HCT116 (cell line): ENCODE measurements around the gene TEX29. TPM values are rescaled to one million over a fixed set of nuclear protein-coding genes. Genes with fewer than 3 reads are reported as not detected.

Source experiments
- ATAC-seq: fragments of 200-7000 bp; cut with Tn5 transposase; 2 replicates; pipeline ENCODE4 v1.9.1; 2020; ENCODE audit warnings: mild to moderate bottlenecking, moderate library complexity
- BruUV-seq: library from RNA; stranded (reverse); fragments of 400-500 nt; replicated peaks from 2 replicates; lab custom pipeline; 2021; lab: Mats Ljungman, UMichigan
- CTCF ChIA-PET: fragments of 300-600 bp; sonication (Branson Sonifier 250); formaldehyde crosslinking; loops from one replicate; lab custom pipeline; 2021; ENCODE audit warnings: antibody characterized with exemption; lab: Charles Lee
- POLR2A ChIA-PET: fragments of 300-600, 350-600 bp; sonication (Branson Sonifier 250); formaldehyde crosslinking; loops from one replicate; lab custom pipeline; 2021; ENCODE audit warnings: antibody characterized with exemption; lab: Charles Lee
- RAD21 ChIA-PET, 2 experiments: fragments of 300-600 bp; sonication (Branson Sonifier 250); formaldehyde crosslinking; loops; one replicate each; lab custom pipeline; 2023; ENCODE audit warnings: low total read pairs in 2 of 2; ENCODE audit not compliant: uncharacterized antibody in 2 of 2, unreplicated experiment in 2 of 2, low non-redundant PET in 1 of 2; lab: Charles Lee
- DNase-seq: peaks from one replicate; pipeline ENCODE4 v3.0.0-alpha.2; 2010; ENCODE audit warnings: low read depth, low spot score
- H2AFZ ChIP-seq: fragments of 200-600 bp; shearing (Covaris generic), sonication (generic); 2 replicates; pipeline ENCODE4 v1.6.1; 2017; ENCODE audit warnings: low read depth, mixed run types, mixed read lengths, antibody characterized with exemption, low read length; ENCODE audit not compliant: poor library complexity, severe bottlenecking
- H3K27ac ChIP-seq: 2 replicates; pipeline ENCODE4 v1.5.1; 2012; ENCODE audit warnings: low read depth, low read length
- H3K27me3 ChIP-seq: fragments of 200-600 bp; sonication (generic); 2 replicates; pipeline ENCODE4 v1.6.1; 2016; ENCODE audit warnings: mixed run types, low read length, mixed read lengths; ENCODE audit not compliant: insufficient read depth
- H3K36me3 ChIP-seq, 2 experiments: fragments of 200-500 bp in 1 of 2; fragments of 200-600 bp in 1 of 2; sonication (Bioruptor generic) in 1 of 2; sonication (generic) in 1 of 2; 2 replicates each; pipeline versions ENCODE4 v1.5.1 to v1.6.1; 2014 to 2016; ENCODE audit warnings: low read length in 2 of 2, inconsistent platforms in 1 of 2, mixed read lengths in 1 of 2, mixed run types in 1 of 2; ENCODE audit not compliant: insufficient read depth in 2 of 2, control insufficient read depth in 1 of 2
- H3K4me1 ChIP-seq, 2 experiments: fragments of 200-600 bp in 1 of 2; sonication (generic) in 1 of 2; 2 replicates each; pipeline versions ENCODE4 v1.5.1 to v1.6.1; 2012 to 2017; ENCODE audit warnings: low read length in 2 of 2, inconsistent platforms in 1 of 2, mild to moderate bottlenecking in 1 of 2, mixed read lengths in 1 of 2, mixed run types in 1 of 2, moderate library complexity in 1 of 2; ENCODE audit not compliant: insufficient read depth in 2 of 2, control insufficient read depth in 1 of 2
- H3K4me2 ChIP-seq: fragments of 200-600 bp; sonication (generic); 2 replicates; pipeline ENCODE4 v1.6.1; 2017; ENCODE audit warnings: mixed run types, low read length, mixed read lengths
- H3K4me3 ChIP-seq, 2 experiments: fragments of 200-600 bp in 1 of 2; sonication (generic) in 1 of 2; replicated peaks in 1 of 2; 2 replicates each; pipeline ENCODE4 v1.5.1; 2011 to 2016; ENCODE audit warnings: low read length in 2 of 2, control low read depth in 1 of 2, low read depth in 1 of 2, mild to moderate bottlenecking in 1 of 2, mixed read lengths in 1 of 2, mixed run types in 1 of 2
- H3K79me2 ChIP-seq: fragments of 200-600 bp; sonication (generic); 2 replicates; pipeline ENCODE4 v1.6.1; 2017; ENCODE audit warnings: mild to moderate bottlenecking, mixed run types, low read length, moderate library complexity, mixed read lengths; ENCODE audit not compliant: insufficient read depth
- H3K9ac ChIP-seq: fragments of 200-600 bp; sonication (generic); 2 replicates; pipeline ENCODE4 v1.6.1; 2016; ENCODE audit warnings: low read length, mixed read lengths
- H3K9me2 ChIP-seq: fragments of 200-600 bp; sonication (generic), shearing (Covaris generic); 2 replicates; pipeline ENCODE4 v1.6.1; 2017; ENCODE audit warnings: mixed run types, mild to moderate bottlenecking, moderate library complexity; ENCODE audit not compliant: insufficient read depth
- H3K9me3 ChIP-seq, 2 experiments: fragments of 200-500 bp in 1 of 2; fragments of 200-600 bp in 1 of 2; sonication (Bioruptor generic) in 1 of 2; sonication (generic) in 1 of 2; 2 replicates each; pipeline ENCODE4 v1.6.1; 2014 to 2017; ENCODE audit warnings: low read length in 2 of 2, mixed read lengths in 2 of 2, inconsistent platforms in 1 of 2, low read depth in 1 of 2, mild to moderate bottlenecking in 1 of 2, mixed run types in 1 of 2, moderate library complexity in 1 of 2; ENCODE audit not compliant: control insufficient read depth in 1 of 2, insufficient read depth in 1 of 2
- H4K20me1 ChIP-seq: fragments of 200-600 bp; sonication (generic), shearing (Covaris generic); 2 replicates; pipeline ENCODE4 v1.6.1; 2017; ENCODE audit warnings: mixed run types, mild to moderate bottlenecking, moderate library complexity; ENCODE audit not compliant: insufficient read depth
- EGR1 ChIP-seq: IDR thresholded peaks from 2 replicates; pipeline ENCODE4 v1.6.1; 2012; ENCODE audit warnings: low read depth
- ELF1 ChIP-seq: IDR thresholded peaks from 2 replicates; pipeline ENCODE4 v1.6.1; 2012; ENCODE audit warnings: low read depth, borderline replicate concordance
- EZH2 ChIP-seq: fragments of 200-600 bp; sonication (generic); IDR thresholded peaks from 2 replicates; pipeline ENCODE4 v1.6.1; 2017; ENCODE audit warnings: antibody characterized with exemption, mixed run types
- EZH2phosphoT487 ChIP-seq: fragments of 200-600 bp; IDR thresholded peaks from 2 replicates; pipeline ENCODE4 v1.6.1; 2018; ENCODE audit warnings: antibody characterized with exemption, borderline replicate concordance
- JUND ChIP-seq: IDR thresholded peaks from 2 replicates; pipeline ENCODE4 v1.6.1; 2012
- SIN3A ChIP-seq: IDR thresholded peaks from 2 replicates; pipeline ENCODE4 v1.6.1; 2012; ENCODE audit warnings: low read depth
- ZFX ChIP-seq: fragments of 450-650 bp; IDR thresholded peaks from 2 replicates; pipeline ENCODE4 v1.6.1; 2017
- intact Hi-C: fragments of 100-400 bp; cut with micrococcal nuclease; formaldehyde crosslinking; loops from 2 replicates; pipeline ENCODE4 v1.10.0; 2022
- total RNA-seq: library from RNA; stranded (reverse); gene quantifications from one replicate; pipeline ENCODE4 v1.2.1, GENCODE V29; 2021; ENCODE audit not compliant: unreplicated experiment
- TF ChIP-seq, protein P1 (sequence below), 3 experiments: fragments of 200-600 bp in 1 of 3; sonication (generic) in 1 of 3; IDR thresholded peaks in 2 of 3; conservative IDR thresholded peaks in 1 of 3; 2 replicates each; pipeline ENCODE4 v1.5.1; 2012 to 2017; ENCODE audit warnings: low read depth in 2 of 3, low read length in 2 of 3, antibody characterized with exemption in 1 of 3, borderline replicate concordance in 1 of 3, control low read depth in 1 of 3, mild to moderate bottlenecking in 1 of 3, mixed read lengths in 1 of 3, mixed run types in 1 of 3, moderate library complexity in 1 of 3; ENCODE audit not compliant: insufficient read depth in 1 of 3
- TF ChIP-seq, protein P2 (sequence below): IDR thresholded peaks from 2 replicates; pipeline ENCODE4 v1.6.1; 2012
- TF ChIP-seq, protein P3 (sequence below): IDR thresholded peaks from 2 replicates; pipeline ENCODE4 v1.6.1; 2011; ENCODE audit warnings: mild to moderate bottlenecking, low read length, moderate library complexity; ENCODE audit not compliant: insufficient replicate concordance; ENCODE audit errors: extremely low read depth

The TEX29 gene
- total RNA-seq, 1 experiment from 2014 or later: not detected

DNA sequence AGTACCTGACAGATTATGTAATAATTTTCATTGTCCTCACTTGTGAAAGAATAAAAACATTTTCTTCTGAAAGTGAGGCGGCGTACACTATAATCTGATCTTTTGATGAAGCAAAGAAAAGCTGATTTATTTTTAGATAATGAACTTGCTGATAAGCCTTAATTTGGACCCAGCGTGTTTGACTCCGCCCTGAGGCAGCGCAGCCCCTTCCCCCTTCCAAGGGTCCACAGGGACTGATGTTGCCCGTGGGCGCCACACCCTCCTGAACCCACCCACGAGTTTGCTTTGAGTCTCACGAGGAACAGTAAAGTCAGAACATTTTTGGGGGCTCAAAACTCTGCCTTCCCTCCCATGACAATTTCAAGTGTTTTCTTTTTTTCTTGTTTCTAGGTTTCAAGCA lies 40.0 kb downstream of the TEX29 start:
- Histone ChIP-seq H3K4me1 (no peaks in the 10 kb centered on the region), H3K79me2 (no peaks in the 10 kb centered on the region), H3K9me2 (no peaks in the 10 kb centered on the region), H3K4me3 (no peak overlapping the region), H4K20me1 (no peaks in the 10 kb centered on the region), H3K4me2 (no peak overlapping the region), H3K36me3 (no peaks in the 10 kb centered on the region), H3K9me3 (no peaks in the 10 kb centered on the region), H2AFZ (no peak overlapping the region), H3K9ac (no peak overlapping the region), H3K27ac (no peak overlapping the region), H3K27me3 (peaks cover 30% of the 10 kb centered on the region)
- intact Hi-C loops: no loop called here
- POLR2A ChIA-PET: no interaction called here
- CTCF ChIA-PET: no interaction called here
- BruUV-seq: no TSS peak
- DNase-seq (no peak), ATAC-seq (no peak)
- no peak for TF ChIP-seq ELF1
- no peak for TF ChIP-seq ZFX
- TF ChIP-seq, protein P1, sequence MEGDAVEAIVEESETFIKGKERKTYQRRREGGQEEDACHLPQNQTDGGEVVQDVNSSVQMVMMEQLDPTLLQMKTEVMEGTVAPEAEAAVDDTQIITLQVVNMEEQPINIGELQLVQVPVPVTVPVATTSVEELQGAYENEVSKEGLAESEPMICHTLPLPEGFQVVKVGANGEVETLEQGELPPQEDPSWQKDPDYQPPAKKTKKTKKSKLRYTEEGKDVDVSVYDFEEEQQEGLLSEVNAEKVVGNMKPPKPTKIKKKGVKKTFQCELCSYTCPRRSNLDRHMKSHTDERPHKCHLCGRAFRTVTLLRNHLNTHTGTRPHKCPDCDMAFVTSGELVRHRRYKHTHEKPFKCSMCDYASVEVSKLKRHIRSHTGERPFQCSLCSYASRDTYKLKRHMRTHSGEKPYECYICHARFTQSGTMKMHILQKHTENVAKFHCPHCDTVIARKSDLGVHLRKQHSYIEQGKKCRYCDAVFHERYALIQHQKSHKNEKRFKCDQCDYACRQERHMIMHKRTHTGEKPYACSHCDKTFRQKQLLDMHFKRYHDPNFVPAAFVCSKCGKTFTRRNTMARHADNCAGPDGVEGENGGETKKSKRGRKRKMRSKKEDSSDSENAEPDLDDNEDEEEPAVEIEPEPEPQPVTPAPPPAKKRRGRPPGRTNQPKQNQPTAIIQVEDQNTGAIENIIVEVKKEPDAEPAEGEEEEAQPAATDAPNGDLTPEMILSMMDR (IDR thresholded peaks at IDR 0.05 in 2 of 3, conservative IDR thresholded peaks at IDR 0.05 in 1 of 3; ENCODE audit: borderline replicate concordance in 1 of 3, insufficient read depth in 1 of 3, low read depth in 2 of 3, low read length in 2 of 3): no peak
- TF ChIP-seq, protein P2, sequence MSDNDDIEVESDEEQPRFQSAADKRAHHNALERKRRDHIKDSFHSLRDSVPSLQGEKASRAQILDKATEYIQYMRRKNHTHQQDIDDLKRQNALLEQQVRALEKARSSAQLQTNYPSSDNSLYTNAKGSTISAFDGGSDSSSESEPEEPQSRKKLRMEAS: no peak
- TF ChIP-seq SIN3A: no peak
- no peak for TF ChIP-seq EGR1
- TF ChIP-seq, protein P3, sequence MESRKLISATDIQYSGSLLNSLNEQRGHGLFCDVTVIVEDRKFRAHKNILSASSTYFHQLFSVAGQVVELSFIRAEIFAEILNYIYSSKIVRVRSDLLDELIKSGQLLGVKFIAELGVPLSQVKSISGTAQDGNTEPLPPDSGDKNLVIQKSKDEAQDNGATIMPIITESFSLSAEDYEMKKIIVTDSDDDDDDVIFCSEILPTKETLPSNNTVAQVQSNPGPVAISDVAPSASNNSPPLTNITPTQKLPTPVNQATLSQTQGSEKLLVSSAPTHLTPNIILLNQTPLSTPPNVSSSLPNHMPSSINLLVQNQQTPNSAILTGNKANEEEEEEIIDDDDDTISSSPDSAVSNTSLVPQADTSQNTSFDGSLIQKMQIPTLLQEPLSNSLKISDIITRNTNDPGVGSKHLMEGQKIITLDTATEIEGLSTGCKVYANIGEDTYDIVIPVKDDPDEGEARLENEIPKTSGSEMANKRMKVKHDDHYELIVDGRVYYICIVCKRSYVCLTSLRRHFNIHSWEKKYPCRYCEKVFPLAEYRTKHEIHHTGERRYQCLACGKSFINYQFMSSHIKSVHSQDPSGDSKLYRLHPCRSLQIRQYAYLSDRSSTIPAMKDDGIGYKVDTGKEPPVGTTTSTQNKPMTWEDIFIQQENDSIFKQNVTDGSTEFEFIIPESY: no peak
- TF ChIP-seq EZH2phosphoT487: no peak
- no peak for TF ChIP-seq EZH2
- TF ChIP-seq JUND: no peak
- RAD21 ChIA-PET: no interaction called here
